Naive B cell (primary cell): ENCODE measurements around the gene AP1B1. TPM values are rescaled to one million over a fixed set of nuclear protein-coding genes. Genes with fewer than 3 reads are reported as not detected.

Experiments
- ATAC-seq, 2 donors: fragments of 150-1000 bp; cut with Tn5 transposase; 2 replicates each; pipeline ENCODE4 v1.10.0; 2021; ENCODE audit warnings: low read depth in 2 of 2, mild to moderate bottlenecking in 2 of 2, moderate library complexity in 2 of 2
- DNase-seq: peaks from one replicate; pipeline ENCODE4 v3.0.0; 2022
- H3K27ac Mint-ChIP-seq, 6 donors: one replicate each; pipeline ENCODE4 v1.8.0; 2020 to 2022; ENCODE audit warnings: mild to moderate bottlenecking in 6 of 6, mixed read lengths in 6 of 6, moderate library complexity in 5 of 6, inconsistent platforms in 2 of 6
- H3K27me3 Mint-ChIP-seq, 3 donors: one replicate each; pipeline ENCODE4 v1.8.0; 2021 to 2022; ENCODE audit warnings: mixed read lengths in 3 of 3, mild to moderate bottlenecking in 1 of 3
- H3K36me3 Mint-ChIP-seq, 2 donors: one replicate each; pipeline ENCODE4 v1.8.0; 2020 to 2022; ENCODE audit warnings: mixed read lengths in 2 of 2, inconsistent platforms in 1 of 2, mild to moderate bottlenecking in 1 of 2
- H3K4me1 Mint-ChIP-seq, 3 donors: one replicate each; pipeline ENCODE4 v1.8.0; 2020 to 2022; ENCODE audit warnings: mixed read lengths in 3 of 3, inconsistent platforms in 1 of 3, mild to moderate bottlenecking in 1 of 3, moderate library complexity in 1 of 3
- H3K4me3 Mint-ChIP-seq, 8 donors: one replicate each; pipeline ENCODE4 v1.8.0; 2020 to 2022; ENCODE audit warnings: mild to moderate bottlenecking in 8 of 8, mixed read lengths in 8 of 8, moderate library complexity in 8 of 8, inconsistent platforms in 2 of 8
- H3K9me3 Mint-ChIP-seq, 7 donors: one replicate each; pipeline ENCODE4 v1.8.0; 2020 to 2022; ENCODE audit warnings: mixed read lengths in 7 of 7, mild to moderate bottlenecking in 5 of 7, inconsistent platforms in 2 of 7, moderate library complexity in 1 of 7
- polyA plus RNA-seq, 6 donors: library from polyadenylated mRNA; unstranded; fragments of 300-500 nt; fragmentation: Illumina TruSeq; gene quantifications; one replicate each; pipeline ENCODE4 v1.2.3, GENCODE V29; 2021; ENCODE audit warnings: low read depth in 6 of 6

The AP1B1 gene
- polyA plus RNA-seq, 6 donors from 2014 or later = 27.4 to 72.0 (median 42.5) TPM

DNA sequence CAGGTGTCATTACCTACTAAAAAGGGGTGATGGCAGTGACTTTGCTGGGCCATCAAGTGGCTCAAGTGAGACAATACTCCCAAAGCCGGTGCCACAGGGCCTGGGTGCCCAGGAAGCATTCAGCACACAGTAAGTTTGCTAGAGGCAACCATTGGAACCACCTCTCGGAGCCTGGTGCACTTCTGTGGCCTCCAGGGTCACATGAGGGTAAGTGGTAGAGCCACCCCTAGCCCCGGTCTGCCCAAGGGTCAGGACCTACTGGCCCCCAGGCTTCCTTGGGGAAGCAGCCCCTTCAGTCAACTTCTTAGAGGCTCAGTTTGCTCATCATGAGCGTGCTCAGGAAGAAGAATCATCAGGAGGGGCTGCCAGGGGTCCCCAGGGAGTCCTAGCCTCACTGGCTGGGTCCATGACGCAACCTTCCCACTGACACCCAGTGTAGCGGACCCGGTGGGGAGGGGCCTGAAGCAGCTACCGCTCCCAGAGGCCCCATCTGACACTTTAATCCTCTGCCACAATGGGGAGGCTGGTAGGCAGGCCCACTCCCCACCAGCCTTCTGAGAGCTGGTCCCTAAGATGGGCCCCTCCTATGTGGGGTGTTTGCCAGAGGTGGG, 55.4 kb downstream of the AP1B1 start:
- no peak for DNase-seq
- H3K4me1 Mint-ChIP-seq = peaks cover 3 to 13% (median 9%) of the 10 kb centered on the region in 3 donors
- no peaks in the 10 kb centered on the region for H3K27me3 Mint-ChIP-seq
- no peak overlapping the region for H3K4me3 Mint-ChIP-seq
- H3K36me3 Mint-ChIP-seq = peaks cover 0 to 23% of the 10 kb centered on the region in 2 donors
- no peak overlapping the region for H3K27ac Mint-ChIP-seq
- ATAC-seq = no peak
- H3K9me3 Mint-ChIP-seq = no peaks in the 10 kb centered on the region

DNA sequence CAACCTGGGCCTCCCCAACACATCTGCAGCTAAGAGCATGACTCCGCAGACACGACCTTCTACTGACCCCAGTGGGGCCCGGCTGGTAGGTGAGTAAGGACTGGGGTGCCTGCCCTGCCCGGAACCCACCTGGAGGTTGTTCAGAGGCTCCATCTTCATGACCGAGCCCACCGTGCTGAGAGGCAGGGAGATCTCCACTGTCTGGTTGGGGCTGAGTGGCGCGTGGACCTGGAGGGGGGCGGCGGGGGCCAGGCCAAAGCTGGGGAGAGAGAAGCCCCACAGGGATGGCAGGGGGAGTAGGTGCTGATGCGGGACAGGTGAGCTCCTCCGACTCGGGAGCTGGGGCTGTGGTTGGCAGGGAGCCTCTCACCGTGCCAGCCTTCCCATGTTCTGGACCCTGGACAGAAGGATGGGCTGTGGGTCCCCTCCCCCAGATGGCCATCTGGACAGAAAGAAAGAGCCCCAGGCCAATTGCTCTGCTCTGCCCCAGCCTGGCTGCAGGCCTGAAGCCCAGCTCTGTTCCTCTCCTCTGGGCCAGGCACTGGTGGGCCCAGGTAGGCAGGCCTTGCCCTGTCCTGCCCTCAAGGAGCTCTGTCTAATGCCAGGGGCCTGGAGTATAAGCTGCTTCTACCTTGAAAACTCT, 56.6 kb downstream of the AP1B1 start:
- peak overlapping the region in 3 of 6 donors; percentile 54 to 69 (median 63) for H3K27ac Mint-ChIP-seq
- H3K4me3 Mint-ChIP-seq = no peak overlapping the region
- no peaks in the 10 kb centered on the region for H3K9me3 Mint-ChIP-seq
- H3K36me3 Mint-ChIP-seq = peaks cover 0 to 21% of the 10 kb centered on the region in 2 donors
- peaks cover 3 to 13% (median 10%) of the 10 kb centered on the region in 3 donors for H3K4me1 Mint-ChIP-seq
- no peak for DNase-seq
- ATAC-seq = no peak
- no peaks in the 10 kb centered on the region for H3K27me3 Mint-ChIP-seq

- Mint-ChIP-seq H3K36me3 (peaks cover 0 to 20% of the 10 kb centered on the region in 2 donors), H3K27me3 (no peaks in the 10 kb centered on the region), H3K4me1 (peaks cover 3 to 16% (median 13%) of the 10 kb centered on the region in 3 donors), H3K9me3 (no peaks in the 10 kb centered on the region), H3K4me3 (no peak overlapping the region), H3K27ac (no peak overlapping the region)
- ATAC-seq = no peak
- DNase-seq = no peak
Measured at GRCh38 chr22:29331213-29331612, 57.2 kb downstream of the AP1B1 start.

GRCh38 chr22:29330753-29331152, 57.6 kb downstream of the AP1B1 start:
- Mint-ChIP-seq H3K4me1 (peaks cover 3 to 13% (median 10%) of the 10 kb centered on the region in 3 donors), H3K36me3 (peaks cover 0 to 15% of the 10 kb centered on the region in 2 donors), H3K4me3 (no peak overlapping the region), H3K27me3 (no peaks in the 10 kb centered on the region), H3K27ac (peak overlapping the region in 1 of 6 donors; percentile 62), H3K9me3 (no peaks in the 10 kb centered on the region)
- ATAC-seq (no peak), DNase-seq (no peak)

- H3K36me3 Mint-ChIP-seq = peaks cover 0 to 11% of the 10 kb centered on the region in 2 donors
- ATAC-seq = no peak
- H3K4me3 Mint-ChIP-seq = no peak overlapping the region
- H3K4me1 Mint-ChIP-seq = peaks cover 3 to 8% (median 5%) of the 10 kb centered on the region in 3 donors
- H3K27ac Mint-ChIP-seq = no peak overlapping the region
- H3K27me3 Mint-ChIP-seq = no peaks in the 10 kb centered on the region
- no peak for DNase-seq
- no peaks in the 10 kb centered on the region for H3K9me3 Mint-ChIP-seq
Measured at GRCh38 chr22:29330291-29330690, 58.1 kb downstream of the AP1B1 start.

DNA sequence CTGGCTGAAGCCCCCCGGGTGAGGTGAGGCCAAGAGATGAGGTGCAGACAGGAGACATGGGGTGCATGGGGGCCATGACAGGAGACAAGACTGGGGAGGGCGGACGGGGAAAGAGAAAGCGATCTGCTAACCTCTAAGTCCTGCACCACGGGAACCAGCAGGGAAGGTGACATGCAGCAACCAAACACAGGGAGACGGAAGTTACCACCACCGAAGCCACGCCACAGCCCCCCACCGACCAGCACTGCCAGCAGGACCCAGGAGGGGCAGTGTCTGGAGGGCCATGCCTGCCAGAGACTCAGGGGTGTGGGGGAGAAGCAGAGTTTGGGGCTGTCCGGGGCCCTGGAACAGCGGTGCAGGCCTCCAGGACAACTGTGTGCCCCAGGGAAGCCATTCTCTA, 58.8 kb downstream of the AP1B1 start:
- Mint-ChIP-seq H3K27ac (no peak overlapping the region), H3K36me3 (peaks cover 0 to 8% of the 10 kb centered on the region in 2 donors)

GRCh38 chr22:29328566-29329500, 59.5 kb downstream of the AP1B1 start:
- Mint-ChIP-seq H3K4me1 (peaks cover 0 to 8% (median 4%) of the 10 kb centered on the region in 3 donors), H3K27ac (no peak overlapping the region), H3K4me3 (no peak overlapping the region), H3K27me3 (no peaks in the 10 kb centered on the region), H3K9me3 (no peaks in the 10 kb centered on the region), H3K36me3 (peaks cover 3 to 8% of the 10 kb centered on the region in 2 donors)
- DNase-seq (no peak), ATAC-seq (no peak)

More for the DNA sequence above, 58.8 kb downstream of the AP1B1 start:
- Mint-ChIP-seq H3K4me1 (peaks cover 3 to 8% (median 3%) of the 10 kb centered on the region in 3 donors), H3K4me3 (peak overlapping the region in 1 of 8 donors; percentile 78), H3K27me3 (no peaks in the 10 kb centered on the region), H3K9me3 (no peaks in the 10 kb centered on the region)
- DNase-seq = no peak
- ATAC-seq = no peak

DNA sequence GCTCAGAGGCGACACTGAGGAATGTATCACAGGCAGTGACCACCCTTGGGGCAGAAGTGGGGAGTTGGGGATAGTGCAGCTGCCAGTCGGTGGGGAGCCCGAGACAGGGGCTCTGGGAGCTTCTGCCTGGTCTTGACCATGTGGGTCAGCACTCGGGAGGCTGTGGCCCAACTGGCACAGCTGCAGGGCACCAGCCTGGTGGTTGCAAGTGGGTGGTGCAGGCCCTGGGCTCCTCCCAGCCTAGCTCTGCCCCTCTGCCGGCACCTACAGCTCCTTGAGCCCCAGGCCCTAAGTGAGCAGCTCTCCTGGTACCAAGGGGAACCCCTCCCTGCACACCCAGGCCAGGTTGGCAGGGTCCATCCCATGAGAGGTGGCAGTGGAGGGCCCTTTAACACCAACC, 60.3 kb downstream of the AP1B1 start:
- Mint-ChIP-seq H3K4me3 (no peak overlapping the region), H3K9me3 (no peaks in the 10 kb centered on the region), H3K4me1 (peaks cover 0 to 8% (median 1%) of the 10 kb centered on the region in 3 donors), H3K27me3 (no peaks in the 10 kb centered on the region), H3K36me3 (peaks cover 6 to 8% of the 10 kb centered on the region in 2 donors), H3K27ac (peak overlapping the region in 1 of 6 donors; percentile 93)
- DNase-seq (no peak), ATAC-seq (no peak)

- DNase-seq = no peak
- Mint-ChIP-seq H3K9me3 (no peaks in the 10 kb centered on the region), H3K4me3 (no peak overlapping the region), H3K4me1 (peaks cover 0 to 8% (median 1%) of the 10 kb centered on the region in 3 donors), H3K27ac (peak overlapping the region; percentile 25 to 93 (median 58)), H3K36me3 (peaks cover 6 to 8% of the 10 kb centered on the region in 2 donors), H3K27me3 (no peaks in the 10 kb centered on the region)
- ATAC-seq = no peak
Measured at GRCh38 chr22:29327089-29327764, 61.1 kb downstream of the AP1B1 start.

- Mint-ChIP-seq H3K9me3 (no peaks in the 10 kb centered on the region), H3K4me3 (no peak overlapping the region), H3K4me1 (peaks cover 0 to 8% (median 1%) of the 10 kb centered on the region in 3 donors), H3K27me3 (no peaks in the 10 kb centered on the region), H3K36me3 (peaks cover 6 to 8% of the 10 kb centered on the region in 2 donors), H3K27ac (peak overlapping the region in 4 of 6 donors; percentile 28 to 91 (median 52))
- ATAC-seq (no peak), DNase-seq (no peak)
Measured at GRCh38 chr22:29326481-29326880, 61.9 kb downstream of the AP1B1 start.

GRCh38 chr22:29325785-29326315, 62.5 kb downstream of the AP1B1 start:
- Mint-ChIP-seq H3K4me3 (peak overlapping the region in 1 of 8 donors; percentile 53), H3K27me3 (no peaks in the 10 kb centered on the region), H3K27ac (peak overlapping the region in 1 of 6 donors; percentile 15), H3K4me1 (peaks cover 0 to 8% (median 1%) of the 10 kb centered on the region in 3 donors), H3K9me3 (no peaks in the 10 kb centered on the region), H3K36me3 (peaks cover 6 to 8% of the 10 kb centered on the region in 2 donors)
- ATAC-seq = no peak
- DNase-seq = no peak

GRCh38 chr22:29325356-29325755, 63.0 kb downstream of the AP1B1 start:
- Mint-ChIP-seq H3K9me3 (no peaks in the 10 kb centered on the region), H3K4me1 (peaks cover 0 to 8% (median 1%) of the 10 kb centered on the region in 3 donors), H3K36me3 (peaks cover 6 to 8% of the 10 kb centered on the region in 2 donors), H3K27ac (peak overlapping the region in 2 of 6 donors; percentile 15 to 44), H3K4me3 (no peak overlapping the region), H3K27me3 (no peaks in the 10 kb centered on the region)
- ATAC-seq (no peak), DNase-seq (no peak)
